ENCODE data around the gene COL4A2. TPM values are rescaled to one million over a fixed set of nuclear protein-coding genes. Genes with fewer than 3 reads are reported as not detected.

Gene COL4A2
- total and polyA plus RNA-seq, 4 donors: 8.0 to 45.2 (median 40.3) TPM

DNA sequence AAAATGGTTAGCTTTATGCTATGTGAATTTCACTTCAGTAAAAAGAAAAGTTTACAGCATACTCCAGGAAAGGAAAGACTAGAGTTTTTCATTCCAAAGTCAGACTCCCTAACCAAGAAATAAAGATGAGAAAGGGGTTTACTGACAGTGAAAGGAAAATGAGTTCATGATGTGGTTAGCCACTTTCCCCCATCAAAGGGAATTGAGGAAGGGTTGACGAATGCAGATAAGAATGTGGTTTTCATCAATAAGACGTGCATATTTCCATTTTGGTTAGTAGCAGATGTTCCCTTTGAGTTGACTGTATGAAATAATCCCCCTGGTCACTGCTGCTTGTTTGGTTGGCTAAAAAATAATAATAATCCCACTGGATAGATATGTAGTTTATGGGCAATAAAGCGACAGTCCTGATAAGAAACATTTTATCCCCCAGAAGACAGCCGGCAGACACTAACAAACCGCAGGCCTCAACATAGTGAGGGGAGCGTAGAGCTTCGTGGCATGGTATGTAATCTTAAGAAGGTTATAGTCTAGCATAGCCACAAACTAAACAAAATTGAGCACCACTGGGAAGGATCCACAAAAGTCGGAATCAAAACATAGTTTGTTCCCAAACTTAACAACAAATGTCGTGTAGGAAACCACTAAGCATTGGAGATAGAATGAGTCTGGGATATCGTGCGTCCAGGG is 114.8 kb downstream of the COL4A2 start:
- no peaks in the 10 kb centered on the region for H3K4me1 ChIP-seq (ENCODE audit: control insufficient read depth in 4 of 4, insufficient read depth in 4 of 4, low read length in 3 of 4)
- no peaks in the 10 kb centered on the region for H3K9me3 ChIP-seq (ENCODE audit: control insufficient read depth in 4 of 4, low read length in 3 of 4)
- no peak overlapping the region for H3K9ac ChIP-seq (ENCODE audit: low read depth in 1 of 2, low read length in 2 of 2)
- no peaks in the 10 kb centered on the region for H3K27me3 ChIP-seq (ENCODE audit: control insufficient read depth in 4 of 4, insufficient read depth in 4 of 4, low read length in 3 of 4)
- no peak for DNase-seq (ENCODE audit: low spot score)
- H3K4me3 ChIP-seq (ENCODE audit: low read depth in 1 of 3, low read length in 3 of 3): no peak overlapping the region
- H3K27ac ChIP-seq (ENCODE audit: low read depth in 1 of 2, low read length in 2 of 2): no peak overlapping the region
- no peaks in the 10 kb centered on the region for H3K36me3 ChIP-seq (ENCODE audit: control insufficient read depth in 4 of 4, insufficient read depth in 3 of 4, low read depth in 1 of 4, low read length in 3 of 4)
- TF ChIP-seq, protein P1, sequence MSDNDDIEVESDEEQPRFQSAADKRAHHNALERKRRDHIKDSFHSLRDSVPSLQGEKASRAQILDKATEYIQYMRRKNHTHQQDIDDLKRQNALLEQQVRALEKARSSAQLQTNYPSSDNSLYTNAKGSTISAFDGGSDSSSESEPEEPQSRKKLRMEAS (IDR thresholded peaks at IDR 0.05): no peak
- TF ChIP-seq, protein P2, sequence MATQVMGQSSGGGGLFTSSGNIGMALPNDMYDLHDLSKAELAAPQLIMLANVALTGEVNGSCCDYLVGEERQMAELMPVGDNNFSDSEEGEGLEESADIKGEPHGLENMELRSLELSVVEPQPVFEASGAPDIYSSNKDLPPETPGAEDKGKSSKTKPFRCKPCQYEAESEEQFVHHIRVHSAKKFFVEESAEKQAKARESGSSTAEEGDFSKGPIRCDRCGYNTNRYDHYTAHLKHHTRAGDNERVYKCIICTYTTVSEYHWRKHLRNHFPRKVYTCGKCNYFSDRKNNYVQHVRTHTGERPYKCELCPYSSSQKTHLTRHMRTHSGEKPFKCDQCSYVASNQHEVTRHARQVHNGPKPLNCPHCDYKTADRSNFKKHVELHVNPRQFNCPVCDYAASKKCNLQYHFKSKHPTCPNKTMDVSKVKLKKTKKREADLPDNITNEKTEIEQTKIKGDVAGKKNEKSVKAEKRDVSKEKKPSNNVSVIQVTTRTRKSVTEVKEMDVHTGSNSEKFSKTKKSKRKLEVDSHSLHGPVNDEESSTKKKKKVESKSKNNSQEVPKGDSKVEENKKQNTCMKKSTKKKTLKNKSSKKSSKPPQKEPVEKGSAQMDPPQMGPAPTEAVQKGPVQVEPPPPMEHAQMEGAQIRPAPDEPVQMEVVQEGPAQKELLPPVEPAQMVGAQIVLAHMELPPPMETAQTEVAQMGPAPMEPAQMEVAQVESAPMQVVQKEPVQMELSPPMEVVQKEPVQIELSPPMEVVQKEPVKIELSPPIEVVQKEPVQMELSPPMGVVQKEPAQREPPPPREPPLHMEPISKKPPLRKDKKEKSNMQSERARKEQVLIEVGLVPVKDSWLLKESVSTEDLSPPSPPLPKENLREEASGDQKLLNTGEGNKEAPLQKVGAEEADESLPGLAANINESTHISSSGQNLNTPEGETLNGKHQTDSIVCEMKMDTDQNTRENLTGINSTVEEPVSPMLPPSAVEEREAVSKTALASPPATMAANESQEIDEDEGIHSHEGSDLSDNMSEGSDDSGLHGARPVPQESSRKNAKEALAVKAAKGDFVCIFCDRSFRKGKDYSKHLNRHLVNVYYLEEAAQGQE (IDR thresholded peaks at IDR 0.05): no peak
- TF ChIP-seq RAD21 (IDR thresholded peaks at IDR 0.05) (no peak), NR2F2 (IDR thresholded peaks at IDR 0.05) (no peak), SP1 (IDR thresholded peaks at IDR 0.05) (no peak), YY1 (IDR thresholded peaks at IDR 0.05) (no peak), HNF4A (conservative IDR thresholded peaks at IDR 0.05) (no peak), RXRA (IDR thresholded peaks at IDR 0.05) (no peak), FOXA2 (IDR thresholded peaks at IDR 0.05) (no peak), EGR1 (IDR thresholded peaks at IDR 0.05; ENCODE audit: low read depth in 2 of 2) (no peak), JUND (IDR thresholded peaks at IDR 0.05) (no peak), HNF4G (IDR thresholded peaks at IDR 0.05) (no peak), TAF1 (conservative IDR thresholded peaks at IDR 0.05) (no peak)
- TF ChIP-seq, protein P3, sequence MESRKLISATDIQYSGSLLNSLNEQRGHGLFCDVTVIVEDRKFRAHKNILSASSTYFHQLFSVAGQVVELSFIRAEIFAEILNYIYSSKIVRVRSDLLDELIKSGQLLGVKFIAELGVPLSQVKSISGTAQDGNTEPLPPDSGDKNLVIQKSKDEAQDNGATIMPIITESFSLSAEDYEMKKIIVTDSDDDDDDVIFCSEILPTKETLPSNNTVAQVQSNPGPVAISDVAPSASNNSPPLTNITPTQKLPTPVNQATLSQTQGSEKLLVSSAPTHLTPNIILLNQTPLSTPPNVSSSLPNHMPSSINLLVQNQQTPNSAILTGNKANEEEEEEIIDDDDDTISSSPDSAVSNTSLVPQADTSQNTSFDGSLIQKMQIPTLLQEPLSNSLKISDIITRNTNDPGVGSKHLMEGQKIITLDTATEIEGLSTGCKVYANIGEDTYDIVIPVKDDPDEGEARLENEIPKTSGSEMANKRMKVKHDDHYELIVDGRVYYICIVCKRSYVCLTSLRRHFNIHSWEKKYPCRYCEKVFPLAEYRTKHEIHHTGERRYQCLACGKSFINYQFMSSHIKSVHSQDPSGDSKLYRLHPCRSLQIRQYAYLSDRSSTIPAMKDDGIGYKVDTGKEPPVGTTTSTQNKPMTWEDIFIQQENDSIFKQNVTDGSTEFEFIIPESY (IDR thresholded peaks at IDR 0.05): no peak
- TF ChIP-seq, protein P4, sequence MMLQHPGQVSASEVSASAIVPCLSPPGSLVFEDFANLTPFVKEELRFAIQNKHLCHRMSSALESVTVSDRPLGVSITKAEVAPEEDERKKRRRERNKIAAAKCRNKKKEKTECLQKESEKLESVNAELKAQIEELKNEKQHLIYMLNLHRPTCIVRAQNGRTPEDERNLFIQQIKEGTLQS (IDR thresholded peaks at IDR 0.05): no peak
- TF ChIP-seq, protein P5, sequence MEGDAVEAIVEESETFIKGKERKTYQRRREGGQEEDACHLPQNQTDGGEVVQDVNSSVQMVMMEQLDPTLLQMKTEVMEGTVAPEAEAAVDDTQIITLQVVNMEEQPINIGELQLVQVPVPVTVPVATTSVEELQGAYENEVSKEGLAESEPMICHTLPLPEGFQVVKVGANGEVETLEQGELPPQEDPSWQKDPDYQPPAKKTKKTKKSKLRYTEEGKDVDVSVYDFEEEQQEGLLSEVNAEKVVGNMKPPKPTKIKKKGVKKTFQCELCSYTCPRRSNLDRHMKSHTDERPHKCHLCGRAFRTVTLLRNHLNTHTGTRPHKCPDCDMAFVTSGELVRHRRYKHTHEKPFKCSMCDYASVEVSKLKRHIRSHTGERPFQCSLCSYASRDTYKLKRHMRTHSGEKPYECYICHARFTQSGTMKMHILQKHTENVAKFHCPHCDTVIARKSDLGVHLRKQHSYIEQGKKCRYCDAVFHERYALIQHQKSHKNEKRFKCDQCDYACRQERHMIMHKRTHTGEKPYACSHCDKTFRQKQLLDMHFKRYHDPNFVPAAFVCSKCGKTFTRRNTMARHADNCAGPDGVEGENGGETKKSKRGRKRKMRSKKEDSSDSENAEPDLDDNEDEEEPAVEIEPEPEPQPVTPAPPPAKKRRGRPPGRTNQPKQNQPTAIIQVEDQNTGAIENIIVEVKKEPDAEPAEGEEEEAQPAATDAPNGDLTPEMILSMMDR (IDR thresholded peaks at IDR 0.05; ENCODE audit: low read depth, low read length, missing input control): no peak
- WGBS: 81% methylated on average over 11 of the region's 11 CpGs

Measured in liver (tissue), 9 donors.